SK-N-SH (cell line): Measurements from ENCODE around the gene BLCAP.

Experiments
- CTCF ChIP-seq: fragments of 200-600 bp; sonication (generic); IDR thresholded peaks from 2 replicates; pipeline ENCODE4 v1.6.1; 2017; ENCODE audit warnings: antibody characterized with exemption, mild to moderate bottlenecking, moderate library complexity
- EP300 ChIP-seq, 2 experiments: IDR thresholded peaks; 2 replicates each; pipeline versions ENCODE4 v1.4.0 to v1.6.1; 2012; ENCODE audit warnings: borderline replicate concordance in 1 of 2, low read depth in 1 of 2, low read length in 1 of 2
- JUND ChIP-seq: IDR thresholded peaks from 2 replicates; pipeline ENCODE4 v1.4.0; 2012
- POLR2AphosphoS5 ChIP-seq: IDR thresholded peaks from 2 replicates; pipeline ENCODE4 v1.6.1; 2012; ENCODE audit warnings: low read depth, low read length
- RAD21 ChIP-seq: IDR thresholded peaks from 2 replicates; pipeline ENCODE4 v1.6.1; 2012; ENCODE audit warnings: mild to moderate bottlenecking, low read length

- TF ChIP-seq CTCF (no peak), EP300 (IDR thresholded peaks at IDR 0.05; ENCODE audit: borderline replicate concordance in 1 of 2, low read depth in 1 of 2, low read length in 1 of 2) (no peak), POLR2AphosphoS5 (no peak), JUND (no peak), RAD21 (no peak)
These were observed 29.5 kb downstream of the BLCAP start for GRCh38 chr20:37498066-37498665.
